KMS-11 (cell line): ENCODE measurements around the gene RNF151.
A peak's percentile ranks its signal among the peaks of the same experiment; 100 is the strongest.

ENCODE experiments used
- H2AFZ ChIP-seq: fragments of 200-600 bp; sonication (generic); 2 replicates; pipeline ENCODE4 v1.6.1; 2016; ENCODE audit warnings: antibody characterized with exemption, mixed run types, low read depth
- H3K27ac ChIP-seq: fragments of 200-600 bp; sonication (generic); 2 replicates; pipeline ENCODE4 v1.6.1; 2016; ENCODE audit warnings: mild to moderate bottlenecking, mixed run types
- H3K27me3 ChIP-seq: fragments of 200-600 bp; sonication (generic); 2 replicates; pipeline ENCODE4 v1.6.1; 2017; ENCODE audit warnings: mild to moderate bottlenecking, low read depth, mixed run types, moderate library complexity; ENCODE audit not compliant: insufficient read depth
- H3K36me3 ChIP-seq: fragments of 200-600 bp; sonication (generic); 2 replicates; pipeline ENCODE4 v1.6.1; 2017; ENCODE audit warnings: mild to moderate bottlenecking, mixed run types; ENCODE audit not compliant: insufficient read depth
- H3K4me1 ChIP-seq: fragments of 200-600 bp; sonication (generic); 2 replicates; pipeline ENCODE4 v1.6.1; 2016; ENCODE audit warnings: mild to moderate bottlenecking, low read depth, mixed run types; ENCODE audit not compliant: poor library complexity, severe bottlenecking
- H3K4me2 ChIP-seq: fragments of 200-600 bp; sonication (generic); 2 replicates; pipeline ENCODE4 v1.7.0; 2016; ENCODE audit warnings: mild to moderate bottlenecking, mixed run types
- H3K4me3 ChIP-seq: fragments of 200-600 bp; sonication (generic); IDR thresholded peaks from 2 replicates; pipeline ENCODE4 v1.6.1; 2017; ENCODE audit warnings: low read depth, low read length, mixed read lengths; ENCODE audit not compliant: insufficient read depth
- H3K79me2 ChIP-seq: fragments of 200-600 bp; sonication (generic); 2 replicates; pipeline ENCODE4 v1.6.1; 2016; ENCODE audit warnings: low read depth, mixed run types; ENCODE audit not compliant: insufficient read depth
- H3K9ac ChIP-seq: fragments of 200-600 bp; sonication (generic); 2 replicates; pipeline ENCODE4 v1.6.1; 2016; ENCODE audit warnings: mild to moderate bottlenecking, mixed run types
- H4K20me1 ChIP-seq: fragments of 200-600 bp; sonication (generic); 2 replicates; pipeline ENCODE4 v1.6.1; 2016; ENCODE audit warnings: mild to moderate bottlenecking, mixed run types; ENCODE audit not compliant: insufficient read depth
- CTCF ChIP-seq: fragments of 200-600 bp; sonication (generic); conservative IDR thresholded peaks from 2 replicates; pipeline ENCODE4 v1.6.1; 2017; ENCODE audit warnings: low read depth, mild to moderate bottlenecking, antibody characterized with exemption, low read length, moderate library complexity, mixed read lengths

The RNF151 gene

GRCh38 chr16:2015947-2016208 lies 49.2 kb downstream of the RNF151 start:
- Histone ChIP-seq H3K4me3 (no peak overlapping the region), H3K27me3 (peaks cover 1% of the 10 kb centered on the region; the same call in 1 of the 2 replicates), H2AFZ (no peak overlapping the region), H3K36me3 (no peaks in the 10 kb centered on the region), H4K20me1 (no peaks in the 10 kb centered on the region), H3K9ac (no peak overlapping the region), H3K4me1 (no peaks in the 10 kb centered on the region), H3K79me2 (no peaks in the 10 kb centered on the region), H3K4me2 (no peak overlapping the region), H3K27ac (no peak overlapping the region)
- no peak for TF ChIP-seq CTCF

- Histone ChIP-seq H3K79me2 (no peaks in the 10 kb centered on the region), H3K9ac (no peak overlapping the region), H2AFZ (no peak overlapping the region), H3K4me3 (no peak overlapping the region), H3K4me2 (no peak overlapping the region), H3K4me1 (no peaks in the 10 kb centered on the region), H3K36me3 (no peaks in the 10 kb centered on the region), H3K27ac (no peak overlapping the region), H3K27me3 (peaks cover 7% of the 10 kb centered on the region; the same call in 1 of the 2 replicates), H4K20me1 (no peaks in the 10 kb centered on the region)
- peak; percentile 51 for TF ChIP-seq CTCF
Observed at GRCh38 chr16:2016407-2016922, 49.8 kb downstream of the RNF151 start.
